Lung (tissue), 16 donors: ENCODE measurements around the gene NQO1. TPM values are rescaled to one million over a fixed set of nuclear protein-coding genes. Genes with fewer than 3 reads are reported as not detected.
A peak's percentile ranks its signal among the peaks of the same experiment; 100 is the strongest.

Source experiments
- ATAC-seq: fragments of 200-7000 bp; cut with Tn5 transposase; one replicate; pipeline ENCODE4 v1.9.1; 2020; ENCODE audit warnings: moderate number of reproducible peaks; ENCODE audit not compliant: insufficient read depth, low FRiP score
- DNase-seq, 3 donors: peaks; one replicate each; pipeline ENCODE4 v3.0.0-alpha.2; 2013 to 2017
- H3K27ac ChIP-seq, 2 donors: one replicate each; pipeline ENCODE4 v1.5.1; 2013; ENCODE audit warnings: mild to moderate bottlenecking in 2 of 2, moderate library complexity in 2 of 2, control low read depth in 1 of 2, inconsistent platforms in 1 of 2, low read depth in 1 of 2, low read length in 1 of 2
- H3K27me3 ChIP-seq, 3 donors: one replicate each; pipeline ENCODE4 v1.5.1; 2013; ENCODE audit warnings: low read length in 2 of 3; ENCODE audit not compliant: control insufficient read depth in 3 of 3, insufficient read depth in 3 of 3
- H3K36me3 ChIP-seq, 4 donors: one replicate each; pipeline ENCODE4 v1.5.1; 2013; ENCODE audit warnings: low read length in 4 of 4, mild to moderate bottlenecking in 1 of 4, moderate library complexity in 1 of 4; ENCODE audit not compliant: control insufficient read depth in 4 of 4, insufficient read depth in 4 of 4
- H3K4me1 ChIP-seq, 5 donors: one replicate each; pipeline ENCODE4 v1.5.1; 2013; ENCODE audit warnings: low read length in 5 of 5, mild to moderate bottlenecking in 2 of 5, moderate library complexity in 1 of 5; ENCODE audit not compliant: control insufficient read depth in 5 of 5, insufficient read depth in 5 of 5
- H3K4me3 ChIP-seq: one replicate; pipeline ENCODE4 v1.5.1; 2013; ENCODE audit warnings: mild to moderate bottlenecking, control low read depth, moderate library complexity
- H3K9ac ChIP-seq, 2 donors: one replicate each; pipeline ENCODE4 v1.5.1; 2013; ENCODE audit warnings: low read length in 2 of 2, control low read depth in 1 of 2; ENCODE audit not compliant: insufficient read depth in 1 of 2
- H3K9me3 ChIP-seq, 4 donors: one replicate each; pipeline ENCODE4 v1.5.1; 2013; ENCODE audit warnings: low read length in 3 of 4, mild to moderate bottlenecking in 1 of 4, moderate library complexity in 1 of 4; ENCODE audit not compliant: control insufficient read depth in 4 of 4, insufficient read depth in 3 of 4
- WGBS, 2 donors: extraction: QIAGEN DNeasy Blood & Tissue Kit; methylation state at CpG; one replicate each; pipeline ENCODE4 v1.1.7; 2013; 5-methylcytosine and 5-hydroxymethylcytosine counted together
- long read RNA-seq, 5 donors: transcript quantifications; one replicate each; lab custom pipeline, GENCODE V29; 2026
- polyA plus RNA-seq, 2 donors: library from polyadenylated mRNA; stranded (reverse); fragments of 200-250 nt; gene quantifications; one replicate each; pipeline ENCODE4 v1.2.1, GENCODE V29; 2013
- total RNA-seq, 2 donors: library from RNA; depleted of rRNA in 1 of 2; stranded (reverse); fragments of >200 nt in 1 of 2; gene quantifications; one replicate each; pipeline ENCODE4 v1.2.1, GENCODE V29; 2014 to 2021
- TF ChIP-seq, protein P1 (sequence below): IDR thresholded peaks from 2 replicates; pipeline ENCODE4 v1.5.1; 2012; ENCODE audit warnings: mild to moderate bottlenecking; ENCODE audit errors: control extremely low read depth, extremely low read depth
- donor health status: control.
- donor health status: control.
- donor health status: Bipolar disorder and iron deficiency.
- donor health status: healthy.
- donor health status: DM: yes; HTN: yes; CAD: no.

NQO1 gene
- total RNA-seq (10 to 100 TPM; 15.2 to 45.8 TPM), polyA plus RNA-seq (100 to 1,000 TPM in 1 of 2 donors, 10 to 100 TPM in 1; 44.0 to 109 TPM)
- long read RNA-seq, donor 1, partial matches to known transcripts = 0 of 4 reads
- long read RNA-seq, donor 1, other reads (novel, unspliced or antisense) = 0 of 4 reads
- long read RNA-seq, donor 2, partial matches to known transcripts = 0 of 2 reads
- long read RNA-seq, donor 2, other reads (novel, unspliced or antisense) = 0 of 2 reads
- long read RNA-seq, donor 3, partial matches to known transcripts = 0 of 4 reads
- long read RNA-seq, donor 3, other reads (novel, unspliced or antisense) = 0 of 4 reads
- long read RNA-seq, donor 4, partial matches to known transcripts = 0 of 4 reads
- long read RNA-seq, donor 4, other reads (novel, unspliced or antisense) = 0 of 4 reads
- long read RNA-seq, donor 5, partial matches to known transcripts = 0 of 2 reads
- long read RNA-seq, donor 5, other reads (novel, unspliced or antisense) = 0 of 2 reads

DNA sequence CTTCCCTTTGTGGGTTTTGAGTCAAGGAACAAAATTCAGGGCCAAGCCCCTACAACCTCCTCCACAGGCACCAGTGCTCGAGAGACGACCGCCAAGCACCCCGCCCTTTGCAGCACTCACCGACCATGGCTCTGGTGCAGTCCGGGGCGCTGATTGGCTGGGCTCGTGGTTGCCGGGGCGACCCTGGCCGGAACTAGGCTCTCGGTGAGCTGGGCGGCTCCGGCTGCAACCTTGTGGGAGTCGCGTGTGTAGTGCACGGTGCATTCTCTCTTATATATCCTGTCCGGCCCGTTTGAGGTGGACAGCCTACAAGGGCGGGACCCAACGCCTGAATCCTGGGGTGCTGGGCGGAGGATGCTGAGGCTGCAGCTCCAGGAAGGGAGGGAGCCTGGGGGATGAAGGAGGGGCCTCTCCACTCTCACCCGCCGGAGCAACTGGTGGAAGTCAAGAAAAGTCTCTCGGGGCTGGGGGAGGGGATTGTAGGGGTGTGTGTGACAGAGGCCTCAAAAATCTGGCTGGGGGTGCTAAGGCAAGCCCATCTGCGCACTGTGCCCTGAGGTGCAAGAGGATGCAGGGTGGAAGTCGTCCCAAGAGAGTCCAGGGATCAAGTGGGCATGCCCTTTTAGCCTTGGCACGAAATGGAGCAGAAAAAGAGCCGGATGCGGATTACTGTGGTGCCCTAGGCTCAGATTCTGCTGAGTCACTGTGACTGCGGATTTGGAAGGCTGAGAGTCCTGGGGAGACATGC is at the start of gene NQO1:
Gene NQO1, minus strand, starts transcription at position 248 of the 748 bp plus-strand sequence. Its CDS starts 121 bp downstream, at position 127.
- DNase-seq (peak; percentile 81 to 88 (median 84)), ATAC-seq (peak; percentile 96)
- peak within 1 kb of the TSS in 1 of 2 donors; percentile 68 for H3K9ac ChIP-seq
- no peaks in the 10 kb centered on the region for H3K36me3 ChIP-seq
- TF ChIP-seq, protein P1, sequence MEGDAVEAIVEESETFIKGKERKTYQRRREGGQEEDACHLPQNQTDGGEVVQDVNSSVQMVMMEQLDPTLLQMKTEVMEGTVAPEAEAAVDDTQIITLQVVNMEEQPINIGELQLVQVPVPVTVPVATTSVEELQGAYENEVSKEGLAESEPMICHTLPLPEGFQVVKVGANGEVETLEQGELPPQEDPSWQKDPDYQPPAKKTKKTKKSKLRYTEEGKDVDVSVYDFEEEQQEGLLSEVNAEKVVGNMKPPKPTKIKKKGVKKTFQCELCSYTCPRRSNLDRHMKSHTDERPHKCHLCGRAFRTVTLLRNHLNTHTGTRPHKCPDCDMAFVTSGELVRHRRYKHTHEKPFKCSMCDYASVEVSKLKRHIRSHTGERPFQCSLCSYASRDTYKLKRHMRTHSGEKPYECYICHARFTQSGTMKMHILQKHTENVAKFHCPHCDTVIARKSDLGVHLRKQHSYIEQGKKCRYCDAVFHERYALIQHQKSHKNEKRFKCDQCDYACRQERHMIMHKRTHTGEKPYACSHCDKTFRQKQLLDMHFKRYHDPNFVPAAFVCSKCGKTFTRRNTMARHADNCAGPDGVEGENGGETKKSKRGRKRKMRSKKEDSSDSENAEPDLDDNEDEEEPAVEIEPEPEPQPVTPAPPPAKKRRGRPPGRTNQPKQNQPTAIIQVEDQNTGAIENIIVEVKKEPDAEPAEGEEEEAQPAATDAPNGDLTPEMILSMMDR = no peak
- peaks cover 0 to 6% (median 3%) of the 10 kb centered on the region in 5 donors for H3K4me1 ChIP-seq
- H3K9me3 ChIP-seq = no peaks in the 10 kb centered on the region
- H3K4me3 ChIP-seq = peak within 1 kb of the TSS; percentile 33
- no peaks in the 10 kb centered on the region for H3K27me3 ChIP-seq
- peak within 1 kb of the TSS; percentile 50 to 84 for H3K27ac ChIP-seq
- 0 to 1% methylated on average over 31 of the region's 31 CpGs for WGBS, 2 donors

- H3K9ac ChIP-seq = no peak overlapping the region
- H3K27me3 ChIP-seq = no peaks in the 10 kb centered on the region
- H3K36me3 ChIP-seq = peaks cover 0 to 2% (median 0%) of the 10 kb centered on the region in 4 donors
- no peak overlapping the region for H3K27ac ChIP-seq
- ATAC-seq (no peak), DNase-seq (no peak)
- H3K4me3 ChIP-seq = no peak overlapping the region
- H3K4me1 ChIP-seq = peaks cover 0 to 4% (median 0%) of the 10 kb centered on the region in 5 donors
- TF ChIP-seq, protein P1 = no peak
- peaks cover 0 to 6% (median 0%) of the 10 kb centered on the region in 4 donors for H3K9me3 ChIP-seq
These were observed 49.2 kb upstream of the NQO1 start for GRCh38 chr16:69775563-69775962.

- ATAC-seq (no peak), DNase-seq (no peak)
- Histone ChIP-seq H3K4me3 (no peak overlapping the region), H3K27ac (peak overlapping the region in 1 of 2 donors; percentile 31), H3K36me3 (peaks cover 0 to 2% (median 0%) of the 10 kb centered on the region in 4 donors), H3K9me3 (peaks cover 0 to 6% (median 0%) of the 10 kb centered on the region in 4 donors), H3K4me1 (peaks cover 0 to 6% (median 0%) of the 10 kb centered on the region in 5 donors), H3K9ac (no peak overlapping the region), H3K27me3 (no peaks in the 10 kb centered on the region)
- TF ChIP-seq, protein P1 = no peak
- WGBS, 2 donors = 67 to 88% methylated on average over 6 of the region's 6 CpGs
These were observed 47.0 kb upstream of the NQO1 start for GRCh38 chr16:69773260-69773947.
